HG02763 (cell line): Measurements from ENCODE around the gene SEZ6L.

ENCODE experiments used
- ATAC-seq: cut with Tn5 transposase; IDR thresholded peaks from one replicate; pipeline ENCODE4 v1.9.1; 2021; ENCODE audit warnings: mild to moderate bottlenecking, moderate library complexity; ENCODE audit not compliant: unreplicated experiment

Gene SEZ6L

GRCh38 chr22:26292667-26292995 is 123.4 kb downstream of the SEZ6L start:
- ATAC-seq, result no peak

GRCh38 chr22:26295563-26296126 is 126.4 kb downstream of the SEZ6L start:
- ATAC-seq, result no peak

- ATAC-seq, result no peak
Observed at GRCh38 chr22:26298605-26299310, 129.5 kb downstream of the SEZ6L start.

GRCh38 chr22:26302726-26303125 is 133.5 kb downstream of the SEZ6L start:
- ATAC-seq, result no peak

- no peak for ATAC-seq
Observed at GRCh38 chr22:26303475-26303874, 134.2 kb downstream of the SEZ6L start.

- no peak for ATAC-seq
Observed at GRCh38 chr22:26304730-26305129, 135.5 kb downstream of the SEZ6L start.

GRCh38 chr22:26308467-26308866 is 139.2 kb downstream of the SEZ6L start:
- no peak for ATAC-seq

- ATAC-seq, result no peak
Observed at GRCh38 chr22:26310616-26311015, 141.4 kb downstream of the SEZ6L start.

- ATAC-seq, result no peak
Observed at GRCh38 chr22:26313291-26313690, 144.0 kb downstream of the SEZ6L start.

- ATAC-seq, result no peak
Observed at GRCh38 chr22:26314171-26314570, 144.9 kb downstream of the SEZ6L start.

GRCh38 chr22:26314656-26315055 is 145.4 kb downstream of the SEZ6L start:
- no peak for ATAC-seq

GRCh38 chr22:26316732-26317285 is 147.5 kb downstream of the SEZ6L start:
- no peak for ATAC-seq

- no peak for ATAC-seq
Observed at GRCh38 chr22:26318975-26319374, 149.7 kb downstream of the SEZ6L start.

GRCh38 chr22:26320447-26320846 is 151.2 kb downstream of the SEZ6L start:
- no peak for ATAC-seq

GRCh38 chr22:26321469-26321913 is 152.2 kb downstream of the SEZ6L start:
- ATAC-seq, result no peak

- ATAC-seq, result no peak
Observed at GRCh38 chr22:26322179-26322905, 153.1 kb downstream of the SEZ6L start.

- no peak for ATAC-seq
Observed at GRCh38 chr22:26323013-26323412, 153.8 kb downstream of the SEZ6L start.

- no peak for ATAC-seq
Observed at GRCh38 chr22:26324150-26324549, 154.9 kb downstream of the SEZ6L start.

- no peak for ATAC-seq
Observed at GRCh38 chr22:26325641-26326040, 156.4 kb downstream of the SEZ6L start.

- ATAC-seq, result no peak
Observed at GRCh38 chr22:26326803-26327202, 157.5 kb downstream of the SEZ6L start.

- ATAC-seq, result no peak
Observed at GRCh38 chr22:26327306-26327705, 158.0 kb downstream of the SEZ6L start.

- ATAC-seq, result no peak
Observed at GRCh38 chr22:26328221-26328620, 159.0 kb downstream of the SEZ6L start.
